ENCODE data around the gene NEU4. TPM values are rescaled to one million over a fixed set of nuclear protein-coding genes. Genes with fewer than 3 reads are reported as not detected.
A peak's percentile ranks its signal among the peaks of the same experiment; 100 is the strongest.

NEU4 gene
- total RNA-seq, 1 experiment from 2014 or later: 0.70 TPM

- no peak overlapping the region for H3K4me2 ChIP-seq (ENCODE audit: insufficient read depth, insufficient read length, low read length)
- DNase-seq: no peak
- peaks cover 31% of the 10 kb centered on the region in 2 experiments for H3K9me3 Mint-ChIP-seq
- H3K4me1 Mint-ChIP-seq: peaks cover 9 to 13% of the 10 kb centered on the region in 2 experiments
- H2AFZ ChIP-seq (ENCODE audit: low read length): no peak overlapping the region
- H4K91ac ChIP-seq (ENCODE audit: insufficient read length, low read depth, low read length): no peak overlapping the region
- no peak overlapping the region for H3K27ac ChIP-seq (ENCODE audit: insufficient read length, low read depth, low read length)
- no peak for TF ChIP-seq CTCF (conservative IDR thresholded peaks at IDR 0.05)
- no peak overlapping the region for H3T11ph ChIP-seq (ENCODE audit: low read length)
- H4K5ac ChIP-seq (ENCODE audit: insufficient read length, low read depth, low read length): no peak overlapping the region
- H3K23ac ChIP-seq (ENCODE audit: insufficient read length, low read depth, low read length): no peak overlapping the region
- no peak overlapping the region for H3K18ac ChIP-seq (ENCODE audit: insufficient read length, low read depth, low read length)
- 100% methylated on average over 1 of the region's 5 CpGs for WGBS (ENCODE audit: extremely low coverage, insufficient read length, low lambda C conversion rate)
- H3K79me1 ChIP-seq (ENCODE audit: insufficient read depth, low read depth, low read length, poor library complexity, severe bottlenecking): no peaks in the 10 kb centered on the region
- no peak overlapping the region for H4K8ac ChIP-seq (replicated peaks; ENCODE audit: insufficient read length, low read depth, low read length)
- peaks cover 0 to 22% (median 18%) of the 10 kb centered on the region in 3 experiments; a peak in 6 of 7 replicates for H3K36me3 Mint-ChIP-seq (ENCODE audit: insufficient read depth in 1 of 3, low read depth in 3 of 3)
- H3K79me2 ChIP-seq (ENCODE audit: insufficient read depth, low read length): no peaks in the 10 kb centered on the region
- no peak overlapping the region for H3K9ac ChIP-seq (ENCODE audit: extremely low read depth, insufficient read length, low read length)
- H3K9me3 ChIP-seq (ENCODE audit: control insufficient read depth, low read depth, low read length): no peaks in the 10 kb centered on the region
- H2BK5ac ChIP-seq (ENCODE audit: insufficient read length, low read length): no peak overlapping the region
- peak overlapping the region in 1 of 2 experiments; percentile 3; a peak in 1 of 5 replicates for H3K4me3 Mint-ChIP-seq
- peaks cover 13% of the 10 kb centered on the region for H3K27me3 Mint-ChIP-seq (ENCODE audit: low read depth)
- no peak overlapping the region for H2AK5ac ChIP-seq (ENCODE audit: insufficient read length, low read length)
- no peaks in the 10 kb centered on the region for H3K23me2 ChIP-seq (ENCODE audit: insufficient read length, low read depth, low read length, poor library complexity, severe bottlenecking)
- H3K4me1 ChIP-seq (ENCODE audit: insufficient read depth, low read length): no peaks in the 10 kb centered on the region
- H3K4ac ChIP-seq (ENCODE audit: low read depth, low read length): no peak overlapping the region
- H3K27ac Mint-ChIP-seq: no peak overlapping the region; a peak in 1 of 7 replicates
- no peak overlapping the region for H2BK15ac ChIP-seq (ENCODE audit: low read depth, low read length)
- H3K27me3 ChIP-seq (ENCODE audit: insufficient read depth, low read length): no peaks in the 10 kb centered on the region
- H3K14ac ChIP-seq (ENCODE audit: insufficient read depth, low read length): no peak overlapping the region
- no peaks in the 10 kb centered on the region for H4K20me1 ChIP-seq (ENCODE audit: control insufficient read depth, insufficient read depth, insufficient read length)
- no peak overlapping the region for H2BK12ac ChIP-seq (ENCODE audit: insufficient read length, low read depth, low read length)
- H2BK120ac ChIP-seq (ENCODE audit: low read depth, low read length, poor library complexity, severe bottlenecking): no peak overlapping the region
- H3K56ac ChIP-seq (ENCODE audit: insufficient read length, low read depth, low read length): no peak overlapping the region
- H2BK20ac ChIP-seq (ENCODE audit: low read depth, low read length, poor library complexity, severe bottlenecking): no peak overlapping the region
Measured at GRCh38 chr2:241793385-241793784, 15.6 kb upstream of the NEU4 start.
